NB4 (cell line): Measurements from ENCODE around the gene SPARCL1.

Experiments
- DNase-seq: peaks from one replicate; pipeline ENCODE4 v3.0.0; 2010; ENCODE audit warnings: low read depth
- H3K4me3 ChIP-seq: one replicate; pipeline ENCODE4 v1.5.1; 2011; ENCODE audit warnings: mild to moderate bottlenecking, low read depth, low read length, moderate library complexity
- MAX ChIP-seq: IDR thresholded peaks from 2 replicates; pipeline ENCODE4 v1.6.1; 2011; ENCODE audit warnings: low read depth, low read length
- MYC ChIP-seq: IDR thresholded peaks from 2 replicates; pipeline ENCODE4 v1.6.1; 2011; ENCODE audit warnings: low read depth, low read length
- POLR2A ChIP-seq: IDR thresholded peaks from 2 replicates; pipeline ENCODE4 v1.6.1; 2011; ENCODE audit warnings: mild to moderate bottlenecking; ENCODE audit not compliant: insufficient read length; ENCODE audit errors: extremely low read depth
- TF ChIP-seq, protein P1 (sequence below): IDR thresholded peaks from one replicate; pipeline ENCODE4 v1.5.1; 2012; ENCODE audit warnings: low read depth, low read length

The SPARCL1 gene

DNA sequence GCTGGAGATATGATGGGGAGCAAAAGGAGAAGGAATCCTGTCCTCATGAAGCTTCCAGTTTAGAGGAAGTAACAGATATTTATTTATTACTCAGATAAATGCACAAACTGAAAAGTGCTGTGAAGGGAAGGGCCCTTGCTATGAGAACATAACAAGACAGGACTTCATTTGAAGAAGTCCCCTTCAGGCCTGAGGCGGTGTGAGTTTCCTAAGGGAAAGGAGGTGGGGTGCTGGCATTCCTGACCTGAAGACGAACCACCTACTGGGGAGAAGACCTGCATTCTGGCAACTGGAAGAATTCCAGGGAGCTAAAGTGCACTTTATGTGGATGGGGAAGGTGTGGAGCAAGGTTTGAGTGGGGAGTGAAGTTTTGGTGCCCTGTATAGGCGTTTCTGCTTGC is 15.9 kb upstream of the SPARCL1 start:
- no peak overlapping the region for H3K4me3 ChIP-seq
- DNase-seq, result no peak

GRCh38 chr4:87543835-87544461 is 14.8 kb upstream of the SPARCL1 start:
- TF ChIP-seq, protein P1, sequence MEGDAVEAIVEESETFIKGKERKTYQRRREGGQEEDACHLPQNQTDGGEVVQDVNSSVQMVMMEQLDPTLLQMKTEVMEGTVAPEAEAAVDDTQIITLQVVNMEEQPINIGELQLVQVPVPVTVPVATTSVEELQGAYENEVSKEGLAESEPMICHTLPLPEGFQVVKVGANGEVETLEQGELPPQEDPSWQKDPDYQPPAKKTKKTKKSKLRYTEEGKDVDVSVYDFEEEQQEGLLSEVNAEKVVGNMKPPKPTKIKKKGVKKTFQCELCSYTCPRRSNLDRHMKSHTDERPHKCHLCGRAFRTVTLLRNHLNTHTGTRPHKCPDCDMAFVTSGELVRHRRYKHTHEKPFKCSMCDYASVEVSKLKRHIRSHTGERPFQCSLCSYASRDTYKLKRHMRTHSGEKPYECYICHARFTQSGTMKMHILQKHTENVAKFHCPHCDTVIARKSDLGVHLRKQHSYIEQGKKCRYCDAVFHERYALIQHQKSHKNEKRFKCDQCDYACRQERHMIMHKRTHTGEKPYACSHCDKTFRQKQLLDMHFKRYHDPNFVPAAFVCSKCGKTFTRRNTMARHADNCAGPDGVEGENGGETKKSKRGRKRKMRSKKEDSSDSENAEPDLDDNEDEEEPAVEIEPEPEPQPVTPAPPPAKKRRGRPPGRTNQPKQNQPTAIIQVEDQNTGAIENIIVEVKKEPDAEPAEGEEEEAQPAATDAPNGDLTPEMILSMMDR, result peak; percentile 29
- no peak for TF ChIP-seq POLR2A
- DNase-seq, result peak; percentile 37
- no peak overlapping the region for H3K4me3 ChIP-seq

More for the DNA sequence above, 15.9 kb upstream of the SPARCL1 start:
- TF ChIP-seq MAX, result no peak
- TF ChIP-seq POLR2A, result no peak
- TF ChIP-seq, protein P1, result no peak
- TF ChIP-seq MYC, result no peak

GRCh38 chr4:87542734-87543312 is 13.6 kb upstream of the SPARCL1 start:
- no peak overlapping the region for H3K4me3 ChIP-seq
- DNase-seq, result no peak
- TF ChIP-seq, protein P1, result no peak
- TF ChIP-seq MYC, result no peak
- no peak for TF ChIP-seq MAX
- no peak for TF ChIP-seq POLR2A

GRCh38 chr4:87541956-87542709 is 13.0 kb upstream of the SPARCL1 start:
- no peak for DNase-seq
- no peak overlapping the region for H3K4me3 ChIP-seq
- no peak for TF ChIP-seq MAX
- TF ChIP-seq POLR2A, result no peak
- TF ChIP-seq, protein P1, result no peak
- no peak for TF ChIP-seq MYC

DNA sequence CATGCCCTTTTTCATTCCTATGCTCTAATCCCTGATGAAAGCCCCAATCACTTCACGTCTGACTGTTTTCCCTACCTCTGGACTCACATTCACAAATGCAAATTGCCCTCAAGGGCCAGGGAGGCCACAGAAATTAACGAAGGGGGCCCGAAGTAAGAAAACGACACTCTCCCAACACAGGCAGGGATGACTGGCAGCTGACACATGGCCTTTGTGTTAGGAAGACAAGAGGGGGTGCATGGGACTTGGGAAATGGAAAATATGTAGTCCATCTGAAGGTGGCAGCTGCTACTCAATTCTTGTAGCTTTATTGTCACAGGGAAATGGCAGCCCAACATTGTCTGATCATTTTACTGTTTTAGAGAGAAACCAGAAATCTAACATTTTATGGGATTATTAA is 12.3 kb upstream of the SPARCL1 start:
- DNase-seq, result no peak
- TF ChIP-seq, protein P1, result no peak
- TF ChIP-seq MAX (no peak), MYC (no peak), POLR2A (no peak)
- H3K4me3 ChIP-seq, result no peak overlapping the region
